H1 (cell line): ENCODE results near the gene ZNF791. TPM values are rescaled to one million over a fixed set of nuclear protein-coding genes. Genes with fewer than 3 reads are reported as not detected.

Experiments
- CTCF ChIA-PET: fragments of 300-600 bp; sonication (Branson Sonifier 250); formaldehyde crosslinking; loops from one replicate; lab custom pipeline; 2021; ENCODE audit not compliant: partially characterized antibody; lab: Charles Lee
- POLR2A ChIA-PET: fragments of 300-600 bp; sonication (Branson Sonifier 250); formaldehyde crosslinking; loops from one replicate; lab custom pipeline; 2021; ENCODE audit warnings: inconsistent platforms; ENCODE audit not compliant: partially characterized antibody; lab: Charles Lee
- DNase-seq, 2 experiments: peaks; one replicate each; pipeline versions ENCODE4 v3.0.0 to v3.0.0-alpha.2; 2010 to 2022; ENCODE audit warnings: low spot score in 2 of 2, low read depth in 1 of 2, mixed read lengths in 1 of 2
- FAIRE-seq: peaks from 2 replicates; lab custom pipeline; 2011; peaks lifted over from hg19 to GRCh38; lab: Jason Lieb, UNC
- H2AFZ ChIP-seq: 2 replicates; pipeline ENCODE4 v1.8.1; 2012; ENCODE audit warnings: low read length, inconsistent platforms
- H2AK5ac ChIP-seq: 2 replicates; pipeline ENCODE4 v1.6.1; 2013; ENCODE audit warnings: low read depth, low read length
- H2BK120ac ChIP-seq: replicated peaks from 2 replicates; pipeline ENCODE3; 2013; ENCODE audit warnings: low read depth, low read length, inconsistent platforms
- H2BK12ac ChIP-seq: 2 replicates; pipeline ENCODE4 v1.6.1; 2013; ENCODE audit warnings: low read depth, low read length
- H2BK15ac ChIP-seq: 2 replicates; pipeline ENCODE4 v1.6.1; 2013; ENCODE audit warnings: low read length
- H2BK20ac ChIP-seq: 2 replicates; pipeline ENCODE4 v1.6.1; 2013; ENCODE audit warnings: low read length
- H2BK5ac ChIP-seq: 2 replicates; pipeline ENCODE4 v1.6.1; 2013; ENCODE audit warnings: low read depth, low read length
- H3K14ac ChIP-seq: 2 replicates; pipeline ENCODE4 v1.6.1; 2013; ENCODE audit warnings: inconsistent platforms; ENCODE audit not compliant: insufficient read length
- H3K18ac ChIP-seq: 2 replicates; pipeline ENCODE4 v1.6.1; 2013; ENCODE audit warnings: low read length; ENCODE audit errors: extremely low read depth
- H3K23ac ChIP-seq: 2 replicates; pipeline ENCODE4 v1.6.1; 2013; ENCODE audit warnings: inconsistent platforms; ENCODE audit not compliant: insufficient read length
- H3K23me2 ChIP-seq: 2 replicates; pipeline ENCODE4 v1.6.1; 2013; ENCODE audit warnings: low read depth, low read length
- H3K27ac ChIP-seq: 2 replicates; pipeline ENCODE4 v1.6.1; 2011; ENCODE audit warnings: low read depth, low read length, inconsistent platforms
- H3K27me3 ChIP-seq, 4 experiments: replicated peaks in 1 of 4; 1 replicate in 1 of 4; 2 replicates in 3 of 4; pipeline versions ENCODE4 v1.6.1 to v1.8.1; 2011 to 2013; ENCODE audit warnings: low read length in 3 of 4, mild to moderate bottlenecking in 3 of 4, inconsistent platforms in 2 of 4, mixed read lengths in 2 of 4, moderate library complexity in 1 of 4; ENCODE audit not compliant: control insufficient read depth in 3 of 4, insufficient read depth in 3 of 4; ENCODE audit errors: extremely low read depth in 1 of 4
- H3K36me3 ChIP-seq, 4 experiments: 2 replicates each; pipeline versions ENCODE4 v1.6.1 to v1.8.1; 2011 to 2013; ENCODE audit warnings: mild to moderate bottlenecking in 4 of 4, low read length in 3 of 4, moderate library complexity in 2 of 4, control low read depth in 1 of 4, inconsistent platforms in 1 of 4; ENCODE audit not compliant: insufficient read depth in 4 of 4, control insufficient read depth in 2 of 4
- H3K4ac ChIP-seq: replicated peaks from 2 replicates; pipeline ENCODE3; 2013; ENCODE audit warnings: low read length, low read depth, mixed read lengths, inconsistent platforms; ENCODE audit not compliant: insufficient read length
- H3K4me1 ChIP-seq, 4 experiments: replicated peaks in 1 of 4; 1 replicate in 1 of 4; 2 replicates in 3 of 4; pipeline versions ENCODE4 v1.6.1 to v1.8.1; 2011 to 2013; ENCODE audit warnings: low read length in 3 of 4, inconsistent platforms in 2 of 4, mixed read lengths in 1 of 4; ENCODE audit not compliant: insufficient read depth in 4 of 4, control insufficient read depth in 3 of 4
- H3K4me2 ChIP-seq, 2 experiments: 2 replicates each; pipeline versions ENCODE4 v1.6.1 to v1.8.1; 2011 to 2013; ENCODE audit warnings: low read depth in 2 of 2, low read length in 2 of 2, control low read depth in 1 of 2, inconsistent platforms in 1 of 2, mild to moderate bottlenecking in 1 of 2; ENCODE audit not compliant: insufficient read depth in 1 of 2
- H3K4me3 ChIP-seq, 4 experiments: fragments of 200-600, 300-600 bp in 1 of 4; sonication (generic), shearing (Covaris generic), sonication (Bioruptor Twin) in 1 of 4; 2 replicates each; pipeline versions ENCODE4 v1.5.1 to v1.8.1; 2011 to 2016; ENCODE audit warnings: low read length in 4 of 4, low read depth in 3 of 4, control low read depth in 2 of 4, inconsistent platforms in 2 of 4, mild to moderate bottlenecking in 2 of 4, mixed read lengths in 1 of 4, moderate library complexity in 1 of 4; ENCODE audit not compliant: insufficient read depth in 2 of 4; ENCODE audit errors: extremely low read depth in 1 of 4
- H3K56ac ChIP-seq: replicated peaks from 2 replicates; pipeline ENCODE3; 2013; ENCODE audit warnings: low read depth, mild to moderate bottlenecking, mixed read lengths, low read length, inconsistent platforms; ENCODE audit not compliant: insufficient read length
- H3K79me1 ChIP-seq: 2 replicates; pipeline ENCODE4 v1.6.1; 2013; ENCODE audit warnings: low read depth, low read length, control low read depth
- H3K79me2 ChIP-seq, 2 experiments: 2 replicates each; pipeline versions ENCODE4 v1.6.1 to v1.8.1; 2012 to 2013; ENCODE audit warnings: low read length in 2 of 2, mild to moderate bottlenecking in 2 of 2, inconsistent platforms in 1 of 2; ENCODE audit not compliant: insufficient read depth in 2 of 2, control insufficient read depth in 1 of 2
- H3K9ac ChIP-seq, 4 experiments: replicated peaks in 1 of 4; 1 replicate in 1 of 4; 2 replicates in 3 of 4; pipeline versions ENCODE4 v1.6.1 to v1.8.1; 2011 to 2013; ENCODE audit warnings: low read depth in 3 of 4, low read length in 3 of 4, control low read depth in 2 of 4, mild to moderate bottlenecking in 2 of 4, moderate library complexity in 2 of 4, inconsistent platforms in 1 of 4; ENCODE audit errors: extremely low read depth in 1 of 4
- H3K9me3 ChIP-seq, 2 experiments: 2 replicates each; pipeline versions ENCODE4 v1.6.1 to v1.8.1; 2012 to 2013; ENCODE audit warnings: mild to moderate bottlenecking in 2 of 2, moderate library complexity in 2 of 2, control low read depth in 1 of 2, inconsistent platforms in 1 of 2, low read depth in 1 of 2, low read length in 1 of 2, mixed read lengths in 1 of 2; ENCODE audit not compliant: insufficient read depth in 2 of 2
- H4K20me1 ChIP-seq, 2 experiments: replicated peaks in 1 of 2; 2 replicates each; pipeline versions ENCODE3 to v1.8.1; 2011 to 2013; ENCODE audit warnings: inconsistent platforms in 2 of 2, low read length in 2 of 2, mild to moderate bottlenecking in 1 of 2; ENCODE audit not compliant: insufficient read depth in 2 of 2, control insufficient read depth in 1 of 2
- H4K5ac ChIP-seq: 2 replicates; pipeline ENCODE4 v1.6.1; 2013; ENCODE audit warnings: low read length, low read depth, mixed read lengths, inconsistent platforms; ENCODE audit not compliant: insufficient read length
- H4K8ac ChIP-seq: 2 replicates; pipeline ENCODE4 v1.8.0; 2013; ENCODE audit warnings: mild to moderate bottlenecking, moderate library complexity, low read length, inconsistent platforms; ENCODE audit not compliant: insufficient read depth; ENCODE audit errors: extremely low read depth
- H4K91ac ChIP-seq: replicated peaks from 2 replicates; pipeline ENCODE3; 2013; ENCODE audit warnings: low read length, mixed read lengths, inconsistent platforms; ENCODE audit not compliant: insufficient read length
- ASH2L ChIP-seq: fragments of 200-600, 300-600 bp; sonication (generic); IDR thresholded peaks from one replicate; pipeline ENCODE4 v1.7.1; 2017; ENCODE audit warnings: low read length
- BCL11A ChIP-seq, 2 experiments: IDR thresholded peaks; one replicate each; pipeline ENCODE4 v1.6.1; 2011; ENCODE audit warnings: low read depth in 2 of 2, low read length in 2 of 2, mild to moderate bottlenecking in 2 of 2
- BRCA1 ChIP-seq: IDR thresholded peaks from 2 replicates; pipeline ENCODE4 v1.6.1; 2012; ENCODE audit warnings: low read depth, low read length, improper control_type of control experiment
- CBX8 ChIP-seq: fragments of 300-800, 300-1000 bp; sonication (generic); IDR thresholded peaks from 2 replicates; pipeline ENCODE4 v1.7.1; 2016; ENCODE audit warnings: low read depth, low read length, borderline replicate concordance
- CHD2 ChIP-seq: IDR thresholded peaks from 2 replicates; pipeline ENCODE4 v1.6.1; 2012; ENCODE audit warnings: low read length, improper control_type of control experiment
- CREB1 ChIP-seq: IDR thresholded peaks from 2 replicates; pipeline ENCODE4 v1.6.1; 2012; ENCODE audit warnings: inconsistent platforms
- GTF2F1 ChIP-seq: IDR thresholded peaks from 2 replicates; pipeline ENCODE4 v1.6.1; 2012; ENCODE audit warnings: low read depth, low read length, improper control_type of control experiment, borderline replicate concordance
- HDAC6 ChIP-seq: IDR thresholded peaks from one replicate; pipeline ENCODE4 v1.7.1; 2012; ENCODE audit warnings: low read depth, mild to moderate bottlenecking, inconsistent platforms, low read length, moderate library complexity
- PHF8 ChIP-seq: fragments of 200-600 bp; sonication (generic); conservative IDR thresholded peaks from 2 replicates; pipeline ENCODE4 v1.7.1; 2012; ENCODE audit warnings: low read depth, mild to moderate bottlenecking, inconsistent platforms, low read length, moderate library complexity
- SIRT6 ChIP-seq: IDR thresholded peaks from one replicate; pipeline ENCODE4 v1.7.1; 2012; ENCODE audit warnings: low read length, inconsistent platforms
- TCF12 ChIP-seq: IDR thresholded peaks from 2 replicates; pipeline ENCODE4 v1.6.1; 2011; ENCODE audit warnings: low read depth, mild to moderate bottlenecking, low read length
- TEAD4 ChIP-seq: IDR thresholded peaks from 2 replicates; pipeline ENCODE4 v1.6.1; 2012; ENCODE audit warnings: low read depth, low read length, inconsistent platforms, mixed read lengths
- USF2 ChIP-seq: IDR thresholded peaks from 2 replicates; pipeline ENCODE4 v1.6.1; 2011; ENCODE audit warnings: low read length, improper control_type of control experiment
- WGBS, 2 experiments: shearing (Covaris generic) in 1 of 2; methylation state at CpG; one replicate each; pipeline versions ENCODE4 v1.1.6 to v1.1.7; 2013 to 2015; ENCODE audit warnings: low lambda C conversion rate in 2 of 2, mixed read lengths in 2 of 2, inconsistent platforms in 1 of 2, low coverage in 1 of 2, missing lambda C conversion rate in 1 of 2; ENCODE audit not compliant: insufficient replicate concordance in 2 of 2, insufficient coverage in 1 of 2, insufficient read length in 1 of 2; ENCODE audit errors: extremely low coverage in 1 of 2, missing lambda C conversion rate in 1 of 2; 5-methylcytosine and 5-hydroxymethylcytosine counted together
- polyA plus RNA-seq, 7 experiments: library from polyadenylated mRNA; depleted of rRNA in 3 of 7; stranded (reverse) in 5 of 7; unstranded in 2 of 7; fragments of >200 nt in 5 of 7; fragments of 200-250 nt in 2 of 7; gene quantifications; 1 replicate in 5 of 7; 2 replicates in 1 of 7; 4 replicates in 1 of 7; pipeline versions ENCODE4 v1.2.1 to v1.2.3, GENCODE V29; 2011 to 2013; ENCODE audit warnings: missing spikeins in 2 of 7, mixed read lengths in 2 of 7
- total RNA-seq: library from RNA; stranded (reverse); fragmentation: NEBNext Ultra II Directional; extraction: Animal tissue kit (Norgen Biotek cat#: 25700); gene quantifications from 2 replicates; pipeline ENCODE4 v1.2.1, GENCODE V29; 2021

ZNF791 gene
- total and polyA plus RNA-seq, 2 of the 8 experiments (the other 6 are each of a cell fraction or from before 2014, with no cell fraction given), result 4.1 to 18.6 TPM

GRCh38 chr19:12665281-12665573, 54.5 kb downstream of the ZNF791 start:
- Histone ChIP-seq H3K18ac (no peak overlapping the region), H3K36me3 (peaks cover 6 to 10% (median 6%) of the 10 kb centered on the region in 4 experiments; a peak in 5 of 8 replicates), H4K91ac (no peak overlapping the region), H3K4me3 (no peak overlapping the region), H3K4me2 (no peak overlapping the region; a peak in 1 of 4 replicates), H3K23ac (no peak overlapping the region), H3K9ac (no peak overlapping the region), H3K4ac (no peak overlapping the region), H4K8ac (0 out of 2 replicates have a peak overlapping the region, but pooled peaks have one; percentile 26), H2BK15ac (no peak overlapping the region), H2BK5ac (no peak overlapping the region; the same call in 1 of the 2 replicates), H2BK20ac (no peak overlapping the region), H4K20me1 (peaks cover 0 to 6% of the 10 kb centered on the region in 2 experiments), H2BK120ac (no peak overlapping the region), H4K5ac (no peak overlapping the region), H3K56ac (no peak overlapping the region), H2BK12ac (0 out of 2 replicates have a peak overlapping the region, but pooled peaks have one; percentile 17), H3K14ac (no peak overlapping the region), H3K4me1 (peaks cover 3 to 22% (median 7%) of the 10 kb centered on the region in 4 experiments), H3K79me1 (peaks cover 4% of the 10 kb centered on the region; the same call in 1 of the 2 replicates), H3K27me3 (no peaks in the 10 kb centered on the region; a peak in 1 of 7 replicates), H3K23me2 (peaks cover 22% of the 10 kb centered on the region), H2AFZ (no peak overlapping the region), H3K9me3 (no peaks in the 10 kb centered on the region), H3K27ac (no peak overlapping the region), H2AK5ac (0 out of 2 replicates have a peak overlapping the region, but pooled peaks have one; percentile 76), H3K79me2 (peaks cover 0 to 19% of the 10 kb centered on the region in 2 experiments; a peak in 1 of 4 replicates)
- POLR2A ChIA-PET, result interaction anchor here (2.1 to 2.6 kb wide), 2 partner anchors 11 to 16 kb away, joined by 18 to 31 read pairs; partner anchors contain the start of gene DHPS
- CTCF ChIA-PET, result interaction anchor here (2.0 kb wide), 1 partner anchor 8 kb away, joined by 6 read pairs; no protein-coding TSS in a partner anchor
- FAIRE-seq, result no peak
- 95% methylated on average over 10 of the region's 10 CpGs; no CpG with 5 or more reads in 1 of the 2 experiments for WGBS, 2 experiments
- DNase-seq, result no peak
- TF ChIP-seq GTF2F1, result no peak
- no peak for TF ChIP-seq CBX8
- TF ChIP-seq PHF8, result no peak
- TF ChIP-seq BRCA1, result no peak
- TF ChIP-seq SIRT6, result no peak
- no peak for TF ChIP-seq BCL11A (IDR thresholded peaks at IDR 0.05; ENCODE audit: low read depth in 2 of 2, low read length in 2 of 2)
- no peak for TF ChIP-seq CREB1
- TF ChIP-seq TCF12, result no peak
- no peak for TF ChIP-seq USF2
- no peak for TF ChIP-seq TEAD4
- TF ChIP-seq CHD2, result no peak
- TF ChIP-seq HDAC6, result no peak
- no peak for TF ChIP-seq ASH2L
